Activated gamma-delta T cell treated with Interleukin-2 at 50 U/mL for 16 hours (primary cell): ENCODE results near the gene HIPK2.

Source experiments
- DNase-seq: peaks from one replicate; pipeline ENCODE4 v3.0.0-alpha.2; 2020

HIPK2 gene

DNA sequence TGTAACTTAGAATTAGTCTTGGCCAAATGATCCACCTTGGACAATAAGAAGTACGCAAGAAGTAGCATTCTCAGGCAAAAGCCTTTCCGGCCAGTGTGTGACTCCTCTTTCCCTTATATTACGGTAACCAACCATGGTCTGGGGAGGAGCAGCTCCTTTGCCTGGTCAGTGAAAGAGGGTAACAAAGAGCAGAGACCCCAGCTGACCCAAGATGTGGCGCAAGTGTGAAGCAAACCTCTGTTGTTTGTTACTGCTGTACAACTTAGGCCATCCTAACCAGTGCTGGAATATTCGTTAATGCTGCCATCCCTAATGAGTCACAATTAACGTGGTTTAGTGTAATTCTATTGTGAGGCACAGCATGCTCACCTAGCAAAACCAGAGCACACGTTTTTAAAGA, 44.0 kb downstream of the HIPK2 start:
- no peak for DNase-seq

DNA sequence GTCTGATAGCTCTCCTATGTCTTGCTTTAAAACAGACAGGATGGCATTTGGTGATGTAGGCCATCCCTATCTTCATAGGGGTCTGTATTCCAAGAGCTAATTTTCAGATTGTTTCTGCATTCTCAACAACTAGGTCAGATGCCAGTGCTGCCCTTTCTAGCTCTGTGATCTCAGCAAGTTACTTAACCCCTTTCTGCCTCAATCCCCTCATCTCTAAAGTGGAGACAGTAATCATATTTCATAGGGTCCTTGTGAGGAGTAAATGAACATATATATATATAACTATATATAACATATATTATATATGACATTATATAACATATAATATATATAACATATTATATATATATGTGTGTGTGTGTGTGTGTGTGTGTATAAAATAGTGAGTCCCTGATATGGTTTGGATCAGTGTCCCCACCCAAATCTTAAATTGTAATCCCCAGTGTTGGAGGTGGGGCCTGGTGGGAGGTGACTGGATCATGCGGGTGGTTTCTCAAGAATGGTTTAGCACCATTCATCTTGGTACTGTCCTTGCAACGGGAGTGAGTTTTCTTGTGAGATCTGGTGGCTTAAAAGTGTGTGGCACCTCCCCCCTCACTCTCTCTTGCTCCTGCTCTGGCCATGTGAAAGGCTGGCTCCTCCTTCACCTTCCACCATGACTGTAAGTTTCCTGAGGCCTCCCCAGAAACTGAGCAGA, 45.2 kb downstream of the HIPK2 start:
- DNase-seq: no peak

DNA sequence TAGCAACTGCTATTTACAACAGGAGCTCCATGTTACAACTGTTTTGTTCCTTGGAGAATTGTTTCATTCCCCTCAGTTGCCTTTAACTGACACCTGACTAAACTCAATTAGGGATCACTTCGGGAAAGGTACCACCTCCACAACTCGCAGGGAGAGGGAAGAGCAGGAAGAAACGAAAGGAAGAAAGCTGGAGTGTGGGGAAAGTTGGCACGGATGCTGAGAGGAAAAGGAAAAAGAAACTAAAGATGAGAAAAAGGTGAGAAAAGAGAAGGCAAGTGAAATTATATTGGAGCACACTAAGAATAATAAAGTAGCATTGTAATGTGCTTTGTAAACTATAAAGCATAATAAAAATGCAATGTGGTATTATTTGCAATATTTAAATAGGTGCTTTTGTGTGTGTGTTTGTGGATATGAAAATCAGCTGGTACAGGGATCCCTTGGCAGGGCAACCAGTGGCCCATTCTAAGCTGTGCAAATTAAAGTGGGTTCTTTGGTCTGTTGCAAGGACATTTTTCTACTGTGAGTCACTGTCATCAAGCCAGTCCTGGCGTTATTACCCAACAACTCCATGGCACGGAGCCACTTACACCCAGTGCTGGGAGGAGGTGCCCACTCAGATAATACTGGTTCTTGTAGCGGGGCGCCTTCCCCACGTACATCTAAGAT, 45.9 kb downstream of the HIPK2 start:
- DNase-seq: no peak

DNA sequence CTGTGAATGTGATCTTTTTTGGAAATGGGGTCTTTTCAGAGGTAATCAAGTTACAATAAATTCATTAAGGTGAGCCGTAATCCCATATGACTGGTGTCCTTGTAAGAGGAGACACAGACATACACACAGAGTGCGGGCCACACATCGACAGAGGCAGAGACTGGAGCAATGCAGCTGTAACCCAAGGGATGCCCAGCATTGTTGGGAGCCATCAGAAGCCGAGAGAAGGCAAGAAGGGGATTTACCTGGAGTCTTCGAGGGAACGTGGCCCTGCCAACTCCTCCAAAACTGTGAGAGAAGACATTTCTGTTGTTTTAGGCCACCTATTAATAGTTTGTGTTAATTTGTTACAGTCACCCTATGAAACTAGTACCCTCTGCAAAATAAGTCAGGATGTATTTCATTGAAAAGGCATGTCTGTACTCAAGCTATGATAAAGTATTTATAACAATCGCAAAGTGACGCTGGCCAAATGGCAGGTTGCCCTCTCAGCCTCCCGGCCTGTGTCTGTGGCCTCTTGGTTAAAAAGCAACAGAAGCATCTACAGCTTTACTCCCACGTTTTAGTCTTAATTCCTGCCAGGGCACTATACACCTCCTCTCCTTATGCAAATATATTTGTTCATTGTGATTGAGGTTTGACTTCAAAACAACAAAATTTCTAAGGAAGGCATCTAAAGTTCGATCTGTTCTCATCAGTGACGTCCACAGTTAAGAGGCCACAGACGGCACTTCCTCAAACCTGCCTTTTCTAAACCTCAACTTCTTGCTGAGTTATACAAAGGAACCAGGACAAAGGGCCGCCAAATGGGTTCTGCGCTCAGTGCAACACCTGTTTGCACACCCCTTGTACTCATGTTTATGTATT, 46.8 kb downstream of the HIPK2 start:
- DNase-seq: no peak

DNA sequence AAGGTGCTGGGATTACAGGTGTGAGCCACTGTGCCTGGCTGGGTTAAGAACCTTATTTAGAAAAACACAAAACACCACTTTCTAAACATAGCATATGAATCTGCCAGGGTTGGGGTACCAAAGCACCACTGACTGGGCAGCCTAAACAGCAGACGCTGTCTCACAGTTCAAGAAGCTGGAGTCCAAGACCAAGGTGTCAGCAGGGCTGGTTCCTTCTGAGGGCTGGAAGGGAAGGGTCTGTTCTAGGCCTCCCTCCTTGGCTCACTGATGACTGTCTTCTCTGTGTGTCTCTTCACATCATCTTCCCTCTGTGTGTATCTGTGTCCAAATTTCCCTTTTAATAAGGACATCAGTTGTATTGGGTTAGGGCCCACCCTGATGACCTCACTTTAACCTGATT, 49.6 kb downstream of the HIPK2 start:
- no peak for DNase-seq

DNA sequence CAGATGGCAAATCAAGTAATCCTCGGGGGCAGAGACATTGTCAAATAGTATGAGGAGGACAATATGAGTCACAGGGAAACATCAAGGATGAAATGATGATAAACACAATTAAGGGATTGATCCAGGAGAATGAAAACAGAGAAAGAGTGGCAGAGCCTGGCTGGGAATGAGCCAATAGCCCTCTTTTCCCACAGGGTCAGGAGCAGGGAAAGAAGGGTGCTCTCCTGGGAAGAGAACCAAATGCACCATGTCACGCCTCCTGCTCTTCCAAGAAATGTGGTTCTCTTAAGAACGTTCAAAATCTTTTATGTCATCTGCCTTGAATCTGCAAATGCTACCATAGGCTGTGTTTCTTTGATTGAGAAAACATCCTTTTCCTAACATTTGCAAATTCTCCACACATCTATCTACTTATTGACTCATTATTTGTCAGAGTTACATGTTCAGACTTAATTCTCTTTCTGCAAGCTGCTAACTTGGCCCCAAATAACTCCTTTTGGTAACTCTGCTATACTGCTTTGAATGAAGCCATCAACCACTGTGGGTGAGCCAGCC, 50.6 kb downstream of the HIPK2 start:
- DNase-seq: no peak

DNA sequence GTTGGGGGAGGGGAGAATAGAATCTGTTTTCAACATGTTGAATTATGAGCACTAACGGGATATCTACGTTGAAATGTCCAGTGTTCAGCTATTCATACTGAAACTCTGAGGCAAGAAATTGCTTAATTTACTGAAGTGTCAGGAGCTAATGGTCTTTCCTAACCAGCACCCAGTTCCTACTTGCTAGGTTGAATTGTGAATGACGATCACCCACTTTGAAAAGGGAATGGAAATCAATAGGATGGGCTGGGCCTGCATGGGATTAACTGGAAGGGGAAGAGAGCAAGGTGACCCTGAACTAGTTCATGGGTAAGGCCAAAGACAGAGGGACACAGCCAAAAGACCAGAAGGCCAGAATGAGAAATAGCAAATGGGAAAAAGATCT, 51.3 kb downstream of the HIPK2 start:
- no peak for DNase-seq

DNA sequence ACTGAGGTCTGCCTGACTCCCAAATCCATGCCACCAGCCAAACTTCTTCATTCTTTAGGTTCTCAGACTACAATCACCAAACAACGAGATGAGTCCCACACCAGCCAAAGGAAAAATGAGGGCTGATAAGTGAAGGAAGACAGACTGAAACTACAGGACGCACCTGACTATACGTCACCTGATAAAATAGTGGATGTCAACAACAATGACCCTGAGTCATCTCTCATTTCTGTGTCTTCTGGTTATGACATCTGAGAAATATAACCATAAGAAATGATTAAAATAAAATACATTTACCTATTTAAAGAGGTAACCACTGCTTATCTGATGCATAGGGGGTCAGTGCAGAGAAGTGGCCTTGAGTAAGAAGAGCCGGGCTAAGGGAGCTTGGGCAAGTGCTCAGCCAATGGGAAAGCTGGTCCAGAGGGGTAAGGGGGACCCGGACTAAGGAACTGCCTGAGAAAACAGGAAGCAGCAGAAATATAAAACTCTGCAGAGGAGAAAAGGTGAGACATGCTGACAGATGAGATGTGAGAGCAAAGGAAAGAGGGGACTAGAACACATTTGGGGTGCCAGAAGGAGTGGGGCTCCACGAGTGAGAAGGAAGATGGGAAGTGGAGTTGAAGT, 51.8 kb downstream of the HIPK2 start:
- DNase-seq: no peak

DNA sequence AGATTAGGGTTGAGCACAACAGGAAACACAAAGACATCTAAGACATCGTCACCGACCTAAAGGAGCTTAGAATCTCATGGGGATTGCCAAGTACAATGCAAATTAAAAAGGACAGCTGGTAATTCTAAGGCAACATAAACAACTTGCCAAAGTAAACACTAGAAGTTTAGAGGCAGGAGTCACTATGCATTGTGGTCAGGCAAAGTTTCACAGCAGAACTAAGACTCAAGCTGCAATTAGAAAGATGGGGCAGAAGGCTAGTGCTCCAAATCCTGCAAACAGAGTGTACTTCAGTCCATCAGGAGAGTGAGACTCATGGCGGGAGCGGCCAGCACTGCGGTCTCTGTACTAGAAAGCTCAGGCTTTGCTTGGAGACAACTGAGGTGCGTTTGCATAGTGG, 52.7 kb downstream of the HIPK2 start:
- no peak for DNase-seq

DNA sequence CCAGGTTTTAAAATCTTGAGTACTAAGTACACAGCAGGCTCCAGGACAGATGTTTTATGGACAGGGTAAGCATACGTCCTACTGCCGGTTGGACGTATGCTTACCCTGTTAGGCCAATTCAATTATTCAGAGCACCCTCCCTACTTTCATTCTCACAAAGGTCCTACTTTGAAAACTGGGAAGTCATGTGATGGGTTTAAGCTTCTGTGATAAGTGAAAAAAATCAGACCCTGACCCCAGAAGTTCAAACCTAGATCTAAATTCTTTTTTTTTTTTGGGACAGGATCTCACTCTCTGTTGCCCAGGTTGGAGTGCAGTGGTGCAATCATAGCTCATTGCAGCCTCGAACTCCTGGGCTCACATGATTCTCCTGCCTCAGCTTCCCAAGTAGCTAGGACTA, 55.2 kb downstream of the HIPK2 start:
- no peak for DNase-seq

DNA sequence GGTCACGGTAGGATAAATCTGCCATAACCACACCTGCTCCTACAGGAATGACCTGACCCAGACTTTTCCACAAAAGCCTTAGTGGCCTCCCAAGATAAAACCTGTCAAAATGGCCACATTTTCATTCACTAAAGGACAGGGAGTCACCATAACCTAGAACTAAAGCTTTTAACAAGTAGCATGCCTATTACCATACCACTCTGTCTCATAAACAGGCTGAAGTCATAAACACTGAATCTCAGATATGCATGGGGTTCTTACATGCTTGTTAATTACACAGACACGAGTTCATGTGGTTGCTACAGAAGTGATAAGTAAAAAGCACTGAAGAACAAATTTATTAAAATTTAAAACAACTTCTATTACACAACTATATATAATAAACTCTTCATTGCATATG, 56.0 kb downstream of the HIPK2 start:
- no peak for DNase-seq

DNA sequence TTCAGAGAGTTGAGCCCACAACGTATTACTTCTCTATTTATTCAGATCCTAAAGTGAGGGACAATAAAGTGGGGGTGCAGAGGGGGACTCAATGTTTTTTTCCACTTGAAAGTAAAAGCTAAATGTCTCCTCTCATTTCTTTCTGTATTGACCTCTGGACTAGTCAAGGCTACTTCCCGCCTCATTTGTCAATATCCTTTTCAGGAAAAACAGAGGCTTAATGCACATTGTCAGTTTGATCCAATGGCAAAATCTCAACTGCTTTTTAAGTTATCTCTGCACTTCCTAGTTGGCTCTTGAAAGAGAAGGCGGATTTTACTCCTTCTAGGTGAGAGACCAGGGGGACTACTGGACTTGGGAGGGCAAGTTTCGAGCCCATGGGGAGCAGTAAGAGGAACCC, 56.4 kb downstream of the HIPK2 start:
- no peak for DNase-seq

DNA sequence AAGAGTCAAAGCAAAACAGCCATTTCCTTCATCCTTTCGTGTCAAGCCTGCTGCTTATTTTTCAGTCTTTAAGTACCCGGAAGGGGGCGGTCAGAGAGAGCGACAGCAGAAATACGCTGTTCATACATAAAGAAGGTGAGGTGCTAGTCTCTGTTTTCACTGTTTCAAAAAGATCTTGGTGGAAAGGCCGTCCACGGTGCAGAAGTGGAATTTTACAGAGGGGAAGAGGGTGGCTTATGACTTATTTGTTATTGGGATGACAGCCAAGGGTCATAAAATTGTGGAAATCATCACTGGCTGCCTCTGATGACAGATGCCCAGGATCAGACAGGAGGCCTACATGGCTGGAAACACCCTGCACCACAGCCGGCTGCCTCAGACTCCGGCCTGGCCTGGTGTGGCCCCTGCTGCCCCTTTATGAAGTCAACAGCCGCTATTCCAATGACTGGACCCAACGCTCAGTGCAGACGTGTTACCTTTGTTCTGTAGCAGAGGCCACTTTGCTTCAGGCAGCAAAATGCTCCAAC, 57.0 kb downstream of the HIPK2 start:
- no peak for DNase-seq

DNA sequence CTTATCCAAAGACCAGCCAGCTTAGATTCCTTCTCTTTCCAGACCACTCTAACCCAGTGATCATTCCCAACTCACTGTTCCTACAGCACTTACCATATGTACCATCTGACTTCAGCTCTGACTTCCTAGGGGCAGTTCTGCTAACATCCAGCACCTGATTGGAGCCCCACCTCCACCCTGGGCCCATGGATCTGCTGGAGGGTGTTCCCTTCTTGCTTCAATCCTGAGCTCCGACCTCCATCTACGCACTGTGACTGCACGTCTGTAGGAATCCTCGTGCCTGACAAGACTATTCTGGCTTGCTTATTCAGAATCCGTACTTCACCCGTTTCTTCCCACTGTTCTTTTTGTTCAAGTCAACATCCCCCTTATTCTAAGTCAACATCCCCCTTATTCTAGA, 57.6 kb downstream of the HIPK2 start:
- DNase-seq: no peak

DNA sequence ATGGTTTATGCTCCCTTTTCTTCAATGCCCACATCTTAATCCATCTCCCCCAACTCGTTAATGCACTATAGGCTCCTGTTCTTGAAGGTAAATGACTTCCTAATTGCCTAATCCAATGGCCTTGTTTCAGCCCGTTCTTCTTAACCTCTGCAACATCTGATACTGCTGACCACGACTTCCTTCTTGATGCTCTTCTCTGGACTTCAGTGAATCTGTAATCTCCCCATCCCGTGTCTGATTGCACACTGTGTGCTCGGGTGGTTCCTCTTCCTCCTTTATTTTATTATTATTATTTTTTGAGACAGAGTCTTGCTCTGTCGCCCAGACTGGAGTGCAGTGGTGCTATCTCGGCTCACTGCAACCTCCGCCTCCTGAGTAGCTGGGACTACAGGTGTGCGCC, 58.9 kb downstream of the HIPK2 start:
- DNase-seq: no peak

DNA sequence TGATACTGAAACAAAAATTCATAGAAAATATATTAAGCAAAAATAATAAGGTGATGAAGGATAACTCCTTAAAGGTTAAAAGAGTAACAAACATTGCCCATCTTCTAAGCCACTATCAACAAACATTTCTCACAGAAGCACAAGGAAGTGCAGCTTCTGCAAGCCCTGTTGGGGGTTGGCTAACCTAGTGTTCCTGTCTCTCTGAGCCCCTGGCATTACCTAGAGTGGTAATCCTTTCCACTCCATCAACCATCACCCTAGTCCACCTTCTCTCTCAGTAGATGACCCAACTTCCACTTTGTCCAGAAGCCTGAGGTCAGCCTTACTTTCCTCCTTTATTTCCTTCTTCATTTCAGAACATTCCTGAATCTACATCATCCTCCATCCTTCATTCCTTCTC, 59.7 kb downstream of the HIPK2 start:
- no peak for DNase-seq

DNA sequence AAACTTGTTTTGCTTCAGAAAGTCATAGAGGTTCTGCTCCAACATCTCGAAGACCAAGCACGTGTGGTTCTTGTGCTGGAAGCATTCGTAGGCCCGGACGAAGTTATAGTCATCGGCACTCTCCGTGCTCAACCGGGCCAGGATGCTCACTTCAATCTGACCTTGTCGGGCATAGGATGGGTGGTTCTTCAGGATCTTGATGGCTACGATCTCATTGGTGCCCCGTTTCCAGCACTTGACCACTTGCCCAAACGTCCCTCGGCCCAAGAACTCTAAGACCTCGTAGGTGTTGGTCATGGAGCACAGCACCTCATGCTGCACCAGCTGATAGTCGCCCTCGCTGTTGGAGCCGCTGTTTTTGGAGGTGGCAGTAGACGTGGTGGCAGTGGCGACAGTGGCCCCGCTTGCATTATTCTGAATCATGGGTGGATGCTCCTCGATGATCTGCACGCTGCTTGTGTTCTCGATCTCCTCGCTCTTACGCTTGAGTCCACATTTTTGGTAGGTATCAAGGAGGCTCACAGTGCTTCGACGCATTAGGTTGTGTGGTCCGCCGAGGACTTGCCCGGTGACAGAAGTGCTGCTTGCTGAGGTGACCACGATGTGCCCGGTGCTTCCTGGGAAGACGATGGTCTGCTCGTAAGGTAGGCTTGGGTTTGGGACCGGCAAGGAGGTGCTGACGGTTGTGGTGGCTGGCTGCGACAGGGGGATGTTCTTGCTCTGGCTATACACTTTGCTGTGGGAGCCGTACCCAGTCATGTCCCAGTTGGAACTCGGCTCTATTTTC, 61.4 kb downstream of the HIPK2 start:
- DNase-seq: no peak

DNA sequence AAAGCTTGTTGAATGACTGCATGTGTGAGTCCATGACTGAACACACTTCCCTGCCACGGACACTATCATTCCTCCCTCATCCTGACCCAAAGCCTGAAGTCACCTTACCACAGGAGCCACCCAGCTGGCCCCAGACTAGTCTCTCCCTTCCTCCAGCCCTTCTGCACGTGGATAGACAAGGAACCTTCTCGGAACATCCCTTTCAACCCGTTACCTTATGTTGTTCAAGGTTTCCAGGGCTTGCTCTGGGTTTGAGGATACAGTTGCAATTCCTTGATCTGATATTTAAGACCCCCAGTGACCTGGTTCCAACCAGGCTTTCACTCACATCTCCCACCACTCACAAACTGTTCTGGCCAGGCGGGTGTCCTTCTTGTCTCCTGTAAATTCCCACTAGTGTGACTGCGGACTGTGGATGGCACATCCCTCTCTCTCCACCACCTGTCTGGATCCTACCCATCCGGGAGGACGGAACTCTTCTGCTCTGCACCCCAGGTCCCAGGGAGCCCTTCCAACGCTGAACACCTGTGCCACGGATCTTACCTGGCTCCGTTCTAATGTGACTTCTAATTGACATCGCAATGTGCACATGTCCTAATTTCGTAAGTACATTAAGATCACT, 62.5 kb downstream of the HIPK2 start:
- DNase-seq: no peak

DNA sequence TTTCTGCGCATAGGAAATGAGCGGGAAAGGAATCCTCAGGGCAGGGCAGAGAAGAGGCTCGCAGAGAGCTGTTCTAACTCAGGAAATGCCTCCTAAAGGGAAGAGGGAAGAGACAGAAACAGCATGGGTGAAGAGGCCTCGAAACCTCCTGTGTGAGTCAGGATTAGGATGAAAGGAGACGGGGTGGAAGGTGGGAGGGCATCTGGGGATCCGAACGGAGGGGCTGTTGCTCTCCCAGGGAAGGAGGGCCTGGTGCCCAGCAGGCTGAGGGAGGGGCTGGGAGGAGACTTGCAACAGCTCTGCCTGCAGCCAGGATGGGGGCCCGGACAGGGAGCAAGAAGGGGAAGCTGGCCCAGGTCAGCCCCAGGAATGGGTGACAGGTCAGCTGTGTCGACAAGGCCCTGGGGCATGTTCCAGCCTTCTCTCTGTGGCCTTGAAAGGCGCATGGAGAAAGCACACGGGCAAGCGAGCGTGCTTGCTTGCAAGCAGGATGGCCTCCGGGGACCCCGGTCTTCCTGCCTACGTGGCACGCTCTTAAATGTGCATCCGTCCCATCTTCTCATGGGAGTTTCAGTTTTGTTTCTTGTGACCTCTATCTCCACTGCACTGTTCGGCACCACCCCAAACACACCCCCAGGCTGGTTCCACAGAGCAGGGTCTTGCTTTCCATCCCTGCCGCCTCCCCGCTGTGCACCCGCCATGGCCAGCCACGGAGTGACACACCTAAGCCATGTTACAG, 63.5 kb downstream of the HIPK2 start:
- DNase-seq: no peak

DNA sequence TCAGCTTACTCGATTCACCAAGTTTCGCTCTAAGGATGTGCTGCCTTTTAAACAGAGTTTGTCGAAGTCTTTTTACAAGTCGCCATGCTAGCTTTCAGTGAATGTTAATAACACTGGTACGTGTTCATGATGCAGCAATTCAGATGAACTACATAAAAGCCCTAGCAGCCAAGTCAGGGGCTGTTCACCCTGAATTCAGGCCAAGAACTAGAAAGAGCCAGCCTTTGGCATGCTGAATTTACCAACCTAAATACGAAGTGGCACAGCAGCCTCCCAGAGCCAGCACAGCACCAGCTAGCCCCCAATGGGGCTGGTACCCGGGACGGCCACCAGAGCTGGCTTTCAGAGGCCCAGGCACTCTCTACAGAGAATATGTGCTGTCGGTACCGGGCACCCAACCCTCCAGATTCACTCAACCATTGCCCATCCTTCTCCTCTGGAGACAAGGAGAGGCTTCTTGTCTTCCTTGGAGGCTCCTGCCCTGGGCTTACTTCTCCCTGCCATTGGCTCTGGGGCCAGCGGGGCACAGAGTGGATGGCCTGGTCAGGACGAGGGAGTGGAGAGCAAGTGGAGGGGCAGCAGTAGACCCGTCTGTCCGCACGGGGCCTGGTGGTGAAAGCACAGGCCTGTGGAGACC, 64.2 kb downstream of the HIPK2 start:
- DNase-seq: no peak
